GM12878 (cell line): Measurements from ENCODE around the gene RASL10A. TPM values are rescaled to one million over a fixed set of nuclear protein-coding genes. Genes with fewer than 3 reads are reported as not detected.
A peak's percentile ranks its signal among the peaks of the same experiment; 100 is the strongest.

Source experiments
- ATAC-seq: fragments of 200-7000 bp; cut with Tn5 transposase; 3 replicates; pipeline ENCODE4 v1.9.1; 2020; ENCODE audit warnings: mild to moderate bottlenecking, moderate library complexity
- BruUV-seq: library from RNA; stranded (reverse); fragments of 400-500 nt; replicated peaks from 2 replicates; lab custom pipeline; 2021; lab: Mats Ljungman, UMichigan
- CTCF ChIA-PET: fragments of 300-600 bp; sonication (Branson Sonifier 250); formaldehyde crosslinking; extraction: SDS; loops from one replicate; lab custom pipeline; 2021; ENCODE audit warnings: inconsistent platforms; lab: Yijun Ruan, JAX
- POLR2A ChIA-PET: fragments of 350-600 bp; formaldehyde crosslinking; extraction: SDS; loops from one replicate; lab custom pipeline; 2021; ENCODE audit warnings: inconsistent platforms; lab: Charles Lee
- RAD21 ChIA-PET: fragments of 300-600 bp; sonication (Branson Sonifier 250); formaldehyde crosslinking; loops from one replicate; lab custom pipeline; 2023; ENCODE audit warnings: antibody characterized with exemption; ENCODE audit not compliant: unreplicated experiment; lab: Charles Lee
- SMC1A ChIA-PET: fragments of 300-600 bp; sonication (Branson Sonifier 250); formaldehyde crosslinking; loops from one replicate; lab custom pipeline; 2023; ENCODE audit not compliant: unreplicated experiment, uncharacterized antibody; lab: Charles Lee
- DNase-seq: peaks from one replicate; pipeline ENCODE4 v3.0.0-alpha.2; 2011; ENCODE audit warnings: low read depth, low spot score
- FAIRE-seq: peaks from 3 replicates; lab custom pipeline; 2011; peaks lifted over from hg19 to GRCh38; lab: Jason Lieb, UNC
- H2AFZ ChIP-seq: 2 replicates; pipeline ENCODE4 v1.6.0; 2011; ENCODE audit warnings: low read depth, low read length, control low read depth; ENCODE audit not compliant: control insufficient read depth
- H3K27ac ChIP-seq: 2 replicates; pipeline ENCODE4 v1.5.1; 2011; ENCODE audit warnings: control low read depth; ENCODE audit not compliant: control insufficient read depth, insufficient read depth
- H3K27me3 ChIP-seq, 2 experiments: replicated peaks in 1 of 2; 2 replicates each; pipeline versions ENCODE4 v1.6.0 to v1.6.1; 2011; ENCODE audit warnings: low read length in 1 of 2; ENCODE audit not compliant: control insufficient read depth in 2 of 2, insufficient read depth in 2 of 2
- H3K36me3 ChIP-seq, 2 experiments: 2 replicates each; pipeline ENCODE4 v1.5.1; 2011; ENCODE audit warnings: low read length in 1 of 2; ENCODE audit not compliant: control insufficient read depth in 2 of 2, insufficient read depth in 2 of 2
- H3K4me1 ChIP-seq: 2 replicates; pipeline ENCODE4 v1.6.1; 2011; ENCODE audit warnings: mild to moderate bottlenecking, low read length, moderate library complexity, mixed read lengths; ENCODE audit not compliant: control insufficient read depth, insufficient read depth
- H3K4me2 ChIP-seq: 2 replicates; pipeline ENCODE4 v1.6.0; 2011; ENCODE audit warnings: control low read depth; ENCODE audit not compliant: control insufficient read depth, insufficient read depth
- H3K4me3 ChIP-seq: fragments of 200-600 bp; sonication (generic); 2 replicates; pipeline ENCODE4 v1.5.1; 2016
- H3K79me2 ChIP-seq: 2 replicates; pipeline ENCODE4 v1.6.0; 2011; ENCODE audit warnings: low read length; ENCODE audit not compliant: control insufficient read depth, insufficient read depth
- H3K9ac ChIP-seq: 2 replicates; pipeline ENCODE4 v1.8.0; 2011; ENCODE audit warnings: low read length, control low read depth, mixed read lengths; ENCODE audit not compliant: control insufficient read depth, insufficient read depth
- H3K9me3 ChIP-seq: replicated peaks from 3 replicates; pipeline ENCODE4 v1.5.1; 2011; ENCODE audit warnings: mild to moderate bottlenecking, low read length; ENCODE audit not compliant: control insufficient read depth, insufficient read depth
- H4K20me1 ChIP-seq: 2 replicates; pipeline ENCODE4 v1.6.0; 2011; ENCODE audit not compliant: control insufficient read depth, insufficient read depth
- BHLHE40 ChIP-seq, 2 experiments: fragments of 450-650 bp in 1 of 2; IDR thresholded peaks; 2 replicates each; pipeline ENCODE4 v1.6.1; 2011 to 2017; ENCODE audit warnings: low read depth in 2 of 2, borderline replicate concordance in 1 of 2, improper control_type of control experiment in 1 of 2, low read length in 1 of 2, mild to moderate bottlenecking in 1 of 2
- FOXK2 ChIP-seq: fragments of 450-650 bp; IDR thresholded peaks from 2 replicates; pipeline ENCODE4 v1.6.1; 2017; ENCODE audit warnings: mild to moderate bottlenecking, moderate library complexity
- NR2C1 ChIP-seq: fragments of 450-650 bp; IDR thresholded peaks from 2 replicates; pipeline ENCODE4 v1.6.1; 2017; ENCODE audit warnings: antibody characterized with exemption, mild to moderate bottlenecking, moderate library complexity
- NR2F1 ChIP-seq: fragments of 450-650 bp; conservative IDR thresholded peaks from 2 replicates; pipeline ENCODE4 v1.6.1; 2017; ENCODE audit warnings: mild to moderate bottlenecking
- SKIL ChIP-seq: fragments of 450-650 bp; IDR thresholded peaks from 2 replicates; pipeline ENCODE4 v1.6.1; 2017; ENCODE audit warnings: mild to moderate bottlenecking, low read depth, inconsistent platforms; ENCODE audit not compliant: poor library complexity, severe bottlenecking
- SP1 ChIP-seq: IDR thresholded peaks from one replicate; pipeline ENCODE4 v1.6.1; 2011; ENCODE audit warnings: low read depth, low read length
- SUPT20H ChIP-seq: IDR thresholded peaks from 2 replicates; pipeline ENCODE4 v1.6.1; 2011; ENCODE audit warnings: low read depth, mild to moderate bottlenecking, low read length, moderate library complexity, borderline replicate concordance; ENCODE audit not compliant: control insufficient read depth
- USF1 ChIP-seq: IDR thresholded peaks from 2 replicates; pipeline ENCODE4 v1.6.1; 2011; ENCODE audit warnings: borderline replicate concordance, low read depth, mild to moderate bottlenecking, moderate library complexity, mixed read lengths, low read length; ENCODE audit not compliant: insufficient read depth; ENCODE audit errors: extremely low read length
- ZBTB40 ChIP-seq: fragments of 450-650 bp; IDR thresholded peaks from 2 replicates; pipeline ENCODE4 v1.6.1; 2016; ENCODE audit warnings: mild to moderate bottlenecking, moderate library complexity, borderline replicate concordance
- ZNF384 ChIP-seq: IDR thresholded peaks from 2 replicates; pipeline ENCODE4 v1.6.1; 2012; ENCODE audit warnings: low read depth, mild to moderate bottlenecking, low read length, improper control_type of control experiment, borderline replicate concordance
- WGBS: methylation state at CpG from one replicate; pipeline ENCODE4 v1.1.6; 2016; ENCODE audit warnings: low lambda C conversion rate; ENCODE audit not compliant: insufficient replicate concordance, insufficient coverage; ENCODE audit errors: missing lambda C conversion rate; 5-methylcytosine and 5-hydroxymethylcytosine counted together
- in situ Hi-C: fragments of 300-500 bp; cut with MboI; formaldehyde crosslinking; loops from 9 replicates; pipeline ENCODE4 v1.14.3; 2018; ENCODE audit warnings: mixed read lengths
- intact Hi-C: fragments of 100-400 bp; cut with micrococcal nuclease; formaldehyde crosslinking; loops from one replicate; pipeline ENCODE4 v1.14.2; 2022; ENCODE audit not compliant: unreplicated experiment
- polyA plus RNA-seq, 11 experiments: library from polyadenylated mRNA; depleted of rRNA in 4 of 11; unstranded in 6 of 11; stranded (reverse) in 5 of 11; fragments of >200 nt; fragmentation: Nextera tagmentation in 4 of 11; fragmentation: Illumina TruSeq in 1 of 11; extraction: Ambion mirVana in 4 of 11; extraction: Trizol in 1 of 11; gene quantifications; 1 replicate in 1 of 11; 2 replicates in 10 of 11; pipeline versions ENCODE4 v1.2.1 to v1.2.3, GENCODE V29; 2011 to 2016; ENCODE audit warnings: inconsistent platforms in 2 of 11, missing spikeins in 2 of 11, low read depth in 1 of 11
- total RNA-seq, 4 experiments: library from RNA; depleted of rRNA in 3 of 4; stranded (reverse); fragments of >200 nt in 3 of 4; fragmentation: Illumina TruSeq in 1 of 4; extraction: Trizol in 1 of 4; gene quantifications; 2 replicates each; pipeline versions ENCODE4 v1.2.1 to v1.2.3, GENCODE V29; 2013 to 2021

RASL10A gene
- total and polyA plus RNA-seq, 10 of the 15 experiments (the other 5 are each of a cell fraction or from before 2014, with no cell fraction given) = 0.12 to 0.46 (median 0.21) TPM; not detected in 6

GRCh38 chr22:29310065-29310862 lies 5.2 kb downstream of the RASL10A start:
- no peak overlapping the region for H3K4me3 ChIP-seq
- BruUV-seq = no TSS peak
- H3K36me3 ChIP-seq = no peaks in the 10 kb centered on the region
- H2AFZ ChIP-seq = no peak overlapping the region
- ATAC-seq (peak; percentile 10), FAIRE-seq (no peak), DNase-seq (no peak)
- ChIA-PET POLR2A (interaction anchor here (0.9 kb wide), 1 partner anchor 11 kb away, joined by 3 read pairs; no protein-coding TSS in a partner anchor), SMC1A (interaction anchor here (0.7 kb wide), 1 partner anchor 170 kb away, joined by 3 read pairs; no protein-coding TSS in a partner anchor), RAD21 (no interaction called here), CTCF (no interaction called here)
- H3K27me3 ChIP-seq = peaks cover 8 to 14% of the 10 kb centered on the region in 2 experiments; a peak in 3 of 4 replicates
- in situ Hi-C loops = no loop called here
- no peak overlapping the region for H3K9ac ChIP-seq
- H3K79me2 ChIP-seq = no peaks in the 10 kb centered on the region
- no peaks in the 10 kb centered on the region for H4K20me1 ChIP-seq
- WGBS = 27% methylated on average over 28 of the region's 28 CpGs
- intact Hi-C loops = no loop called here
- TF ChIP-seq NR2F1 = peak; percentile 82
- TF ChIP-seq BHLHE40 (IDR thresholded peaks at IDR 0.05; ENCODE audit: borderline replicate concordance in 1 of 2, low read depth in 2 of 2, low read length in 1 of 2) = peak in 1 of 2 experiments; percentile 61; a peak in 1 of 4 replicates
- TF ChIP-seq SKIL = no peak
- TF ChIP-seq SUPT20H = no peak
- TF ChIP-seq USF1 = peak; percentile 25
- no peak for TF ChIP-seq ZBTB40
- no peak for TF ChIP-seq FOXK2
- TF ChIP-seq NR2C1 = peak; percentile 73; the same call in 1 of the 2 replicates
- TF ChIP-seq ZNF384 = peak; percentile 30; the same call in 1 of the 2 replicates
- no peak for TF ChIP-seq SP1
- no peak overlapping the region for H3K27ac ChIP-seq
- H3K9me3 ChIP-seq = no peaks in the 10 kb centered on the region; the same call in 2 of the 3 replicates
- H3K4me2 ChIP-seq = no peak overlapping the region
- H3K4me1 ChIP-seq = no peaks in the 10 kb centered on the region; the same call in 1 of the 2 replicates
